GM18502 (cell line): Measurements from ENCODE around the gene KRT32.

Experiments used
- ATAC-seq: cut with Tn5 transposase; IDR thresholded peaks from one replicate; pipeline ENCODE4 v1.9.1; 2021; ENCODE audit warnings: mild to moderate bottlenecking; ENCODE audit not compliant: unreplicated experiment, poor library complexity

Gene KRT32

DNA sequence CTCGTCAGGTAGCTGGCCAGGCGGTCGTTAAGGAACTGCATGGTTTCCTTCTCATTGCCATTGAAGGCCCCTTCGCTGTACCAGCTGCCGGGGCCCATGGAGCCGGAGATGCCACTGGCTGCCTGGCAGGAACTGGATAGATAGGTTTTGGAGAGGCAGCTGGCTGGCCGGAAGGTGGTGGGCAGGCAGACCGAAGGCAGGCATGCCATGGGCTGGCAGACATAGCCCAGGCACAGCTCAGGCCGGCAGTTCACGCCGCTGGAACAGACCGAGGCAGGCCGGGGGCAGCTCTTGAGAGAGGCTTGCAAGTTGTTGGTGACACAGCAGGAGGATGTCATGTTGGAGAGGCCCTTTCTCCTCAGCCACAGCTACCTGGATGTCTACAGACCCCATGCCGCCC, at the start of gene KRT32:
KRT32 (minus strand) TSS at position 399 of the 400 bp plus-strand sequence; CDS start at position 338, 61 bp downstream.
- ATAC-seq: no peak

DNA sequence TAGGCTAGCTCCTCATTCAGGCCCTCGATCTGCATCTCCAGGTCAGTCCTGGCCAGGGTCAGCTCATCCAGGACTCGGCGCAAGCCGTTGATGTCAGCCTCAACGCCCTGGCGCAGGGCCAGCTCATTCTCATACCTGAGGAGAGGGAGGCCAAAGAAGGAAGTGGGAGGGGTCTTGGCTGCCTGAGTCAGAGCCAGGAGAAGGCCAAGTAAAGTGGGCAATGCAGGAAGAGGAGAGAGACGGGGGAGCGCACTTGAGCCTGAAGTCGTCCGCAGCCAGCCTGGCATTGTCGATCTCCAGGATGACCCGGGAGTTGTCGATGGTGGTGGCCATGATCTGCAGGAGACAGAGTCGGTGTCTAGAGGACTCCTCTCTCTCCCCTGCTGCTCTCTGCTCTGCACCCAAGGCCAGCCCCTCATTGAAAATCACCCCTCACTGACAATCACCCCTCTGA, 49.7 kb upstream of the KRT32 start:
- no peak for ATAC-seq

DNA sequence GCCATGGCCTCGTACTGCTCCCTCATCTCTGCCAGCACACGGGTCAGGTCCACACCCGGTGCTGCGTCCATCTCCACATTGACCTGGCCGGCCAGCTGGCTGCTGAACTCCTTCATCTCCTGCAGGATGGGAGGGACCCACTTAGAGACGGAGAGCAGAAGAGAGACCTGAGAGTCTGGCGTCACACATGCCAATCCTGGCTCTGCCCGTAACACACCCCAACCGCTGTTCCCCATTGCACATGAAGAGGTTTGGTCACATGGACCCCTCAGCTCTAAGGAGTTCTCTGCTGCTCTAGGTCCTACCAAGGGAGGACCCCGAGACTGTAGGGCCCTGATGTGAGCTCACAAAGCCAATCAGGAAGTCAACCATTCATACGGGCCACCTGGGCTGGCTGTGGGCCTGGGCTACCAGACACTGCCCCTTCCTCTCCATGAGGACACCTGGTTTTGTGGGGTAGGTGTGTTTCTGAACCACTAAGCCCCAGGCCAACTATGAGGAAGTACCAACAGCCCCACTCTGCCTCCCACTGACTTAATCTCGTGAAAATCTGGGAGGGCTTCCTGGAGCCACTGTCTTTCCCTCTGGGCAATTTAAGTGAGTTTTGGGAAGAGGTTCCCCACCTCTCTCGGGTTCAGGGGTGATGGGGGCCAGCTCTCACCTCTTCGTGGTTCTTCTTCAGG, 49.1 kb upstream of the KRT32 start:
- ATAC-seq: no peak

DNA sequence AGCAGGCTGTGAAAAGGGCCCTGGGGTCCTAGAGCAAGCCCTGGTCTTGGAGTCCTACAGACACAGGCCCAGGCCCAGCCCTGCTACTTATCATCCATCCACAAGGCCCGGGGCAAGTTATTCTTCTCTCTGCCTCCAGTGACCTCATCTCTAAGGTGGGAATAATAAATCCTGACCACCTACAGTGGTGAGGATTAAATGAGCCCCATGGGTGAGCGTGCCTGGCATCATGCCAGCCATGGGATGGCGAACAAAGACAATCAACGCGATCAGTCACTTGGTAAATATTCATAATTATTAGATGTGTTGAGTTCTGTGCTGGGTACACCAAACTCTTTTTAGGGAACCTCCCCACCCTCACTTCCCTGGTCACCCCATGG, 46.0 kb upstream of the KRT32 start:
- ATAC-seq: no peak

DNA sequence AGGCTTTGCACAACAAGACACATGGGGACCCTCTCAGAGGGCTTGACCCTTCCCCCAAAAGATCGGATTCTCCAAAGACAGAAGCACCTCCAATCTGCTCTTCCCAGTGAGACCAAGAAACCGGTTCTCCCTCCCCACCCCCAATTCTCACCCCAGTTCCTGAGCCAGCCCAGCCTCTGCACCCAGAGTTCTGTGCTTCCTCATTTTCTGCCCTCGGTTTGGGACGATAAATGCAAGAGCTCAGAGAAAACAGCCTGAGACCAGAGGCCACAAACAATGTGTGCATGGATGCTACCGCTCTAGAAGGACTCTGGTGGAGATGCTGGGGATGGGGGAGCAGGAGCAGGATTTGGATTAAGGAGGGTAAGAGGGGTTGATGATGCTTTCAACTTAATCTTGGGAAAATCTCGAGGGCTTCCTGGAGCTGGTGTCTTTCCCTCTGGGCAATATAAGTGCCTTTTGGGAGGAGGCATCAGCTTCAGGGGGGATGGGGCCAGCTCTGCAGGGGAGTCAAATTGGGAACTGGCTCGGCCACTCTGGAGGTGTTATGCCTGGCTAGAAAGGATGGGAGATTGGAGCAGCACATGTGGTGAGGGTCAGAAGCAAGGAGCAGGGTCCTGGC, 45.5 kb upstream of the KRT32 start:
- ATAC-seq: no peak

DNA sequence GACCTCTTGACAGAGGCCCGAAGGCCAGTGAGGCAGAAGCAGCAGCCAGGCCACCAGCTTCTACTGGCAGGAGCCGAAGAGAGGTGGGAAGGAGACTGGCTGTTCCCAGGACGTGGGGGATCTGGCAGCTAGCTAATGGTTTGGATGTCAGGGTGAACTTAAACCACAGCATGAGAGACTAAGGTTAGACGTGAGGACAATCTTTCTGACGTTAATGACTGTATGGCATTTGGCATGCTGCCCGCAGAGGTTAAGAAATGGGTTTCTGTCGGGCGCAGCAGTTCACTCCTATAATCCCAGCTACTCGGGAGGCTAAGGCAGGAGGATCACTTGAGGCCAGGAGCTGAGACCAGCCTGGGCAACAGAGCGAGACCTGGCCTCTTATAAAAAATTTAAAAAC, 44.5 kb upstream of the KRT32 start:
- no peak for ATAC-seq

DNA sequence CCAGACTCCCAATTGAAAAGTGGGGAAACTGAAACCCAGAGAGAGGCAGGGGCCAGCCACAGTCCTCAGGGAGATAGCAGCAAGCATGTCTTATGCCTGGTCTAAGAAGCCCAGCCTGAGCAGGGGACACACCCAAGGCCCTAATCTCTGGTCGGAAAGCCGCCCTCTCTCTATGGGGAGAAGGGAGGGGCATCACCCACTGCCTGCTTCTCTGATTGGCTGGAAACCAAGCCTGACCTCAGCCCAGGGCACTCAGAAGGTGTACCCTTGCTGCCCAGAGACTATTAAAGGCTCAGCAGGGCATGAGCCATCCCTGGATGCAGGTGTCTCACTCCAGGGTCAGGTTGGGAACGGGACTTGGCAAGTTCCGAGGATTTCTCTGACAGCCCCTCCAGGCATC, 43.9 kb upstream of the KRT32 start:
- ATAC-seq: no peak

DNA sequence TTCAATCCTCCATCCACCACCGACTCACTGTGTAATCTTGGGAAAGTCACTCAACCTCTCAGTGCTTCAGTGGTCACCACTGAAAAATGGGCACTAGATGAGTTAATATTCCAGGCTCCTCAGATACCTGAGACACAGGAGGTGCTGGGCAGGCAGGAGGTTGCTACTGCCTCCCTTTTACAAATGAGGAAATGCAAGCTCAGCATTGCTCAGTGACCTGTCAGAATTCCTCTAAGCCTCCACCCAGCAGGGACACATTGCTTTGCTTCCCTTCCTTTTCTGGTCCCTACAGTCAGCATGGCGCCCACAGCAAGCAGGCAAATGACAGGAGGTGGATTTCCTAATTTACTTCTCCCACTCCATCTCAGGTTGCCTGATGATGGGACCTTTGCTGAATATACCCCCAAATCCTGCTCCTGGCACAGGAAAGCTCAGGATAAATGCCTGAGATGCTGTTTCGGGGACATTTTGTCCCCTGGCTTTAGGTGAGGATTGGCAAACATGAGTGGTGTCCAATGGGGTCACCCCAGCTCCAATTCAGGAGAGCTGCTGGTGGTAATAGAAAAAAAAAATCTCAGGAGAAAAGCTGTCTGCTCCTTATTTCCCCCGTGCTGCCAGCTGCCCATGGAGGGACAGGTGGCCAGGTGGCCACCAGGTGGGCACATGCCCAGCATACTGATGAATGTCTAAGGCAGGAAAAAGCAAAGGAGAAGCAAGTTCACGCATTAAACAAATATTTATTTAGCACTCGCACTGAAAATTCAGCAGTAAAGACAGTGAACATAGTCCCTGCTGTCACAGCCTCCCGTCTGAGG, 43.3 kb upstream of the KRT32 start:
- no peak for ATAC-seq

DNA sequence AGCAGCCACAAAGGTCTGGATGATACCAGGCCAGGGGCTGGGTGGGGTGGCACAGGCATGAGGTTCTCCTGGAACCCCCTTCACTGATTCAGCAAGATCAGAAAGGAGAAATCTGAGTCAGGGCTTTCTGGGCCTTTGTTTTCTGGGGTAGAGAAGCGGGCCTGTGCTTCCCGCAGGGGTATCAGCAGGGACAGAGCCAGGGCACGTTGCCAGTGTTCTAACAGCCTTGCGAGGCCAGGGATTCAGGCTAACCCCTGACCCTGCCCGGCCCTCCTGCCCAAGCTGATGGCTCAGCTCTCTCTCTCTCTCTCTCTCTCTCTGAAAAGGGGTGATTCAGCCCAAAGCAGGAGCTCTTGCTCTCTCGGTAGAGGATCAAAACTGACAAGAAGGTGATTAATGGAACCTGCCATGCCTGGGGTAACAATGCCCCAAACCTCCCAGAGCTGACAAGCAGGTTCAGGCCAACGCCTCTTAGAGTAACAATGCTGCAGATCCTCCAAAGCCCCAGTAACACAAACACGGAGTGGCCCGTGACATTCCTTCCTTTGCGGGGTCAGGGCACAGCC, 40.2 kb upstream of the KRT32 start:
- ATAC-seq: no peak

DNA sequence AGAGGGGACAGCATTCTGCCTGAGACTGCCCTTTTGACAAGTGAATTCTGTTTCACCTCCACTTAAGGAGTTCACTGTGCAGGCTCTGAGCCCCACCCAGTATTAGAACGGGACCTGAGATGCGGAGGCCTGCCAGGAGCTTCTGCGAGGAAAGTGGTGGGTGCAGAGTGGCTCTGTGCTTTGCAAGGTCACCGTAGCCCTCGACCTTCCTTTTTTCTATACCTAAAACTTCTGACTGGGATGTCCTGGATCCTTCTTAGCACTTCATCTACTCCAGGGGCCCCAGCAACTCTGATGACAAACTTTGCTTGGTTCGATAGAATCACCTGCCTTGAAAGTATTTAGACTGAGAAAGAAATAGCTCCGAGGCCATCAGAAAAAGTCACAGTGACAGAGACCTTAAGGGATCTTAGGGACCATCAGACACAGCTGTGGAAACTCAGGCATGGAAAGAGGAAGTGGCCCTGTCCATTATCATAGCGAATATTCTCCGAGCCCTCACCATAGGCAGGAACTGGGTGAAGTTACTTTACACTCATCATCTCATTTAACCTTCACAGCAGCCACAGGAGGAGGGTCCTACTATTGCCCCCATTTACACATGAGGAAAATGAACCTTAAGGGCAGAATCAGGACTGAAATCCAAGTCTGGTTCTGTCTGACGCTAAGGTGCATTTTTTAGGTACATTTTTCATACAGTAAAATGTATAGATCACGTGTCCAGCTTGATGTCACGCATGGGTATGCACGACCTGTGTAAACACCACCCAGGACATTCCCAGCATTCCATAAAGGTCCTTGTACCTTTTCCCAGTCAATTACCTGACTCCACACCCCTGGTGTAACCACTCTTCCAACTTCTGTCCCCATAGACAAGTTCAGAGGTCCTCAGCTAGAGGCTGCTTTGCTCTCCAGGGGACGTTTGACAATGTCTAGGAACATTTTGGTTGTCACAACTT, 38.9 kb upstream of the KRT32 start:
- no peak for ATAC-seq

DNA sequence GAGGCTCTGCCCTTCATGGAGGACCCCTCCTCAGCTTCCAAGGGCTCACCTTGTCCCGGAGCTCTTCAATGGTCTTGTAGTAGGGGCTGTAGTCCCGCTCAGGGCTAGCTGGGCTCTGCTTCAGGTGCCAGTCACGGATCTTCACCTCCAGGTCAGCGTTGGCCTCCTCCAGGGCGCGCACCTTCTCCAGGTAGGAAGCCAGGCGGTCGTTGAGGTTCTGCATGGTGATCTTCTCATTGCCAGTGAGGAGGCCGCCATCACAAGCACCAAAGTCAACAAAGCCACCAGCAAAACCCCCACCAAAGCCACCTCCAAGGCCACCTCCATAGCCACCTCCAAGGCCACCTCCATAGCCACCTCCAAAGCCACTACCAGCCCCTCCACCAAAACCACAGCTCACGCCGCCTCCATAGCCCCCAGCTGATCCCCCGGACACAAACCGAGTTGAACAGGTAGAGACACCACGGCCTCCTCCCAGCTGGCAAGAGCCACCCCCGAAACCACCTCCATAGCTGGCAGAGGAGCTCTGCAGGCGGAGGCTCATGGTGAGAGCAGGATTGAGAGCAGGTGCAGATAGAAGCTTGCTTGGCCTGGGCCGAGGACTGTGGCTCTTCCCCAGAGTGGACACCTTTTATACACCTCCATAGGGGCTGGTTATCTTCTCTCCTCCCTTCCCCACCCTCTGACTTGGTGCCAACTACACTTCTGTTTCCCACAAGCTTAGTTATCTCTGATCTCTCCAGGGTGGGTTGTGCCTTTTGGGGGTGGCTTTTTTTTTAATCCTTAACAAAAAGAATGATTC, 38.0 kb upstream of the KRT32 start, which contains the start of gene KRT13:
KRT13 (minus strand) TSS at position 606 of the 802 bp plus-strand sequence; CDS start at position 544, 62 bp downstream.
- no peak for ATAC-seq

DNA sequence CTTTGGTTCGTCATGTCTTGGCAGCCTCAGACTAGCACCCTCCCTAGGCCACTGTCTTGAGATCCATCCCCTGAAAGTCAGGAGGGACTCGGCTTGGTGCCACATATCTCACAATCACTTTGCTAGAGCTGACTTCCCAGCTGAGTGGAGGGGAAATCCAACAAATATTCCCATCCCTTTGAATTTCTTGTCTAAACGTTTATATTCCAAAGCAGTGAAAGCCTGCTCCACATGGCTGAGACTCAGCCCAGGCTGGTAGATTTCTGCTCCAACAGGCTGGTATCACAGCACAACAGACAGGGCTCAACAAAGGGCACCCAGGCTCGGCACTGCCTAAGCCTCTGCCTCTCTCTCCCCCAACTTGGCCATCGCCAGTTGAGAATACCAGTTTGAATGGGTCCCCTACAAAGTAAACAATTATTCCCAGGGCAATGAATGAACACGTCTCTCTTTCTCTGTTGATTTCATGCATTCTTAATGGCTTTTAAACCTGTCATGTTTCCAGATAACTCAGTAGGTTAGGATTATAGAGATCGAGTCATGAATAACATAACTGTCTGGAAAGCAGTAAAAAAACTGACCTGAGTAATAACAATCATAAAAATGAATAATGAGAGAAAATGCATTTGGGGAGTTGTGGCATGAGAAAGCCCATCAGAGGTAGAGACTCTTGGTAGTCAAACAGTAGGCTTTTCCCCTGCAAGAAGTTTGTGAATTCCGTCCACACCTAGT, 37.2 kb upstream of the KRT32 start:
- no peak for ATAC-seq

DNA sequence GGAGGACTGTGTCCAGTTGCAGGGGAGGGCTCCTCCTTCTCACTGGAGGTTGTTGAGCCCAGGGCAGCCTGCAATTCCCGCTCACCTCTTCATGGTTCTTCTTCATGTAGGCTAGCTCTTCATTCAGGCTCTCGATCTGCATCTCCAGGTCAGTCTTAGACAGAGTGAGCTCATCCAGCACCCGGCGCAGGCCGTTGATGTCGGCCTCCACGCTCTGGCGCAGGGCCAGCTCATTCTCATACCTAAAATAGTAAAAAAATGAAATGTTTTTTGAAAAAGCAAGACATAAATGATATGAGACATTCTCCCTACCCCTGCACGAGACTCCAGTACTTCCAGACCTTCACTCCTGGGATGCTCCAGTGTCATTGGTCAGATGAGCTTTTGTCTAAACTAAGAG, 36.0 kb upstream of the KRT32 start:
- ATAC-seq: no peak

DNA sequence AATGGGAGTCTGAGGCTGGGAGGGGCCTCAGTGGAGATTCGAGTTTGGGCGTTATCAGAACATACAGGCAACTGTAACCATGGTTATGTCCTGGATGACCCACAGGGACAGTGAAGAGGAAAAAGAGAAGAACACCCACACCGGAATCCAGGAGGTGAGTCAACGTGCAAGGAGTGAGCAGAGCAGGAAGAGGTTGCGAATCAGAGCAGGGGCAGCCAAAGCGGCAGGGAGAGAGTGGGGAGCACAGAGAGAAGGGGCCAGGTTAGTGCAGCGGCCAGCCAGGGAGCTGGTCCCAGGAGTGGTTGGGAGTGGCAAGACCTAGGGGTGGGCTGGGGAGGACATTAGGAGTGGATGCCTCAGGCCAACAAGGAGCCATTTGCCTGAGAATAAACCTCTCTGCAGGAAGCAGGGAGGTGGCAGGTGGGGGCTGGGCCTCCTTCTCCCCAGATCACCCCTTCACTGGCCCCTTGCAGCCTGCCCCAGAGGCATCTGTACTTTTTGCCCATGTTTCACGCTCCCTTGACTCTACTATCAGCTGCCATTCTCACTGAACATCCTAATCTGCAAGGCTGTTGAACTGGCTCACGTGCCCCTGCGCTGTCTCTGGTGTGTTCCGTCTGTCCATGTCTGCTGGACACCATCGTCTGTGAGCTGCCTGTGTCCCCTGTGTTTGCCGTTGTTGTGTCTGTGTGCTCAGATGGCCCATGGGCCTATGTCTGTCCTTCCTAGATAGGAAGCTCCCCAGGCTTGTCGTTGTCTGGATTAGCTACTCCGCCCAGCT, 33.1 kb upstream of the KRT32 start:
- no peak for ATAC-seq

DNA sequence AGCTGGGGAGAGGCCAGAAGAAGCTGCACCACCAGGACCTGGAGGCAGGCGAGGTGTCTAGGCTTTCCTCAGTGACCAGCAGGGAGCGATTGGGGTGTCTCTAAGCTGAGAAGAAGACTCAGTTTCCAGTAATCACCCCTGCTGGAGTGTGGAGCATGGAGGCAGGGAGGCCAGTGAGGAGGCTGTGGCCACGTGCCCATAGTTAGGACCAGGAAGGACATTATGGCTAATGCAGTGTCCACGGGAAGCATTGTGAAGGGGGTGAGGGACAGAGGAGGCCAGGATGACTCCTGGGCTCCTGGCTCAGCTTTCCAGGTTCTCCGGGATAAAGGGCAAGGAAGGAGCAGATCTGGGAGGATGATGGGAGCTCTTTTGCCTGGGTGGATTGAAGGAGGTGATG, 32.5 kb upstream of the KRT32 start:
- ATAC-seq: no peak

DNA sequence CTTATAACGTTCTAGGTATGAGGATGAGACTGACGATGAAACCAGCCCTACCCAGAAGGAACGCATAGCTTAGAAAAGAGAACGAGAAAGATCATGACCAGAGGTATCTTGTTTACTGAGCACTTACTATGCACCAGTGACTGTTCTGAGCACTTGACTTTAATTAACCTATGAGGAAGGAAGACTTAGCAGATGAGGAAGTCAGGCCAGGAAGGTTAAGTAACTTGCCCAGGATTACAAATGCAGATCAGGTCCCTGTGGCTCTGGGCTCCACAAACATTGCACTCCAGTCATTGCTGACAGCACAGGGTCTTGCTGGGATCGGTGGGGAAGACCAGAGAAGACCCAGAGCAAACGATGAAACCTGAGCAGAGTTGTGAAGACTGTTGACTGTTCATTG, 31.1 kb upstream of the KRT32 start:
- no peak for ATAC-seq

DNA sequence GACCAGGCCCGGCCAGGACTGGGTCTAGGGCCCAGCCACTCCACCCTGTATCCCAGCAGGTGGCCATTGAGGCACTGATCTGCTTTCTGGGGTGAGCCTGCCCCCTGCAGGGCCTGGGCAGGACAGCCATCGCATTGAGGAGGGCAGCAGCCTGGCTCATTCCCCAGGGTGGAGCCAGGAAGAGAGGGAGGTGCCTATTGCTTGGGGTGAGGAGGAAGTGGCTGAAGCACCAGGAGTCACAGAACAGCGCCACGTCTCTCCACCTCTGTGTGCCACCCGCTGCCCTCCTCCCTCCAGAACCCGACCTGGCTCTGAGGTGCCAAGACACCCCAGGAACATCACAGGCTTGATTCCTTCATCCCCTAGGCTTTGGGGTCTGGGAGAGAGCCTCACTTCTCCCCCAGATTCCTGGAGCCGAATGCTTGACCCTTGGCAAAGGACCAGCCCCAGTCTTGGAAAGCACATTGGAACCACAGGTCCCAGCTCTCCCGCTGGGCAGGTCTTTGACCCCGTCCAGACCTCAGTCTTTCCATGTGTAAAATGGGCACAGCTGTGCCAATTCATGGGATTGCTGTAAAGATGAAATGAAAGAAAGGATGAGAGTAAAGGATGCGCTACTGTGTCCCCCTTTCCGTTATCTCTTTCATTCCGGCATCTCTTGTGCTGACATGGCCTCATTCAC, 29.8 kb upstream of the KRT32 start:
- no peak for ATAC-seq
